K562 (cell line): Measurements from ENCODE around the gene TRIO. TPM values are rescaled to one million over a fixed set of nuclear protein-coding genes. Genes with fewer than 3 reads are reported as not detected.

ENCODE experiments used
- ATAC-seq: fragments of 200-7000 bp; cut with Tn5 transposase; 3 replicates; pipeline ENCODE4 v1.9.1; 2020; ENCODE audit warnings: moderate library complexity
- BruUV-seq: library from RNA; stranded (reverse); fragments of 400-500 nt; replicated peaks from 2 replicates; lab custom pipeline; 2021; lab: Mats Ljungman, UMichigan
- CTCF ChIA-PET: fragments of 300-600 bp; formaldehyde crosslinking; extraction: SDS; loops from one replicate; lab custom pipeline; 2021; ENCODE audit warnings: low intra/inter-chr PET ratio; lab: Yijun Ruan, JAX
- POLR2A ChIA-PET: fragments of 300-600, 350-650 bp; sonication (Branson Sonifier 250); formaldehyde crosslinking; extraction: SDS; loops from one replicate; lab custom pipeline; 2021; ENCODE audit warnings: antibody characterized with exemption, inconsistent platforms; lab: Yijun Ruan, JAX
- DNase-seq, 4 experiments: peaks; one replicate each; pipeline versions ENCODE4 v3.0.0 to v3.0.0-alpha.2; 2011 to 2018; ENCODE audit warnings: low spot score in 3 of 4, mixed read lengths in 3 of 4; ENCODE audit errors: extremely low read depth in 1 of 4
- FAIRE-seq: peaks from 2 replicates; lab custom pipeline; 2011; peaks lifted over from hg19 to GRCh38; lab: Jason Lieb, UNC
- H2AFZ ChIP-seq: 2 replicates; pipeline ENCODE4 v1.6.0; 2011; ENCODE audit warnings: low read depth, low read length, control low read depth, inconsistent platforms
- H3K27ac ChIP-seq: fragments of 200-600 bp; 3 replicates; pipeline ENCODE4 v1.8.0; 2011; ENCODE audit warnings: low read depth, mild to moderate bottlenecking, control low read depth, inconsistent platforms, low read length, moderate library complexity, mixed read lengths; ENCODE audit errors: extremely low read depth
- H3K27me3 ChIP-seq, 2 experiments: fragments of 300-600 bp in 1 of 2; 2 replicates in 1 of 2; 3 replicates in 1 of 2; pipeline versions ENCODE4 v1.6.0 to v1.8.0; 2011; ENCODE audit warnings: inconsistent platforms in 2 of 2, low read length in 2 of 2, mild to moderate bottlenecking in 1 of 2, mixed read lengths in 1 of 2, moderate library complexity in 1 of 2; ENCODE audit not compliant: control insufficient read depth in 2 of 2, insufficient read depth in 2 of 2
- H3K36me3 ChIP-seq: fragments of 300-600 bp; 3 replicates; pipeline ENCODE4 v1.8.0; 2011; ENCODE audit warnings: mild to moderate bottlenecking, low read length, inconsistent platforms; ENCODE audit not compliant: control insufficient read depth, insufficient read depth
- H3K4me1 ChIP-seq, 2 experiments: fragments of 200-600 bp in 1 of 2; replicated peaks in 1 of 2; 2 replicates in 1 of 2; 3 replicates in 1 of 2; pipeline versions ENCODE4 v1.5.1 to v1.8.0; 2011; ENCODE audit warnings: inconsistent platforms in 2 of 2, low read length in 2 of 2, mild to moderate bottlenecking in 1 of 2, mixed read lengths in 1 of 2, moderate library complexity in 1 of 2; ENCODE audit not compliant: control insufficient read depth in 2 of 2, insufficient read depth in 2 of 2
- H3K4me2 ChIP-seq: 2 replicates; pipeline ENCODE4 v1.6.1; 2011; ENCODE audit warnings: low read length, control low read depth, inconsistent platforms, mixed read lengths; ENCODE audit not compliant: insufficient read depth
- H3K4me3 ChIP-seq: fragments of 200-600 bp; sonication (generic), shearing (Covaris generic); 2 replicates; pipeline ENCODE4 v1.5.1; 2016; ENCODE audit warnings: control low read depth, inconsistent platforms
- H3K79me2 ChIP-seq: fragments of 200-600 bp; 3 replicates; pipeline ENCODE4 v1.8.0; 2011; ENCODE audit warnings: low read length, inconsistent platforms; ENCODE audit not compliant: control insufficient read depth, insufficient read depth
- H3K9ac ChIP-seq, 2 experiments: 2 replicates each; pipeline versions ENCODE4 v1.6.0 to v1.6.1; 2011; ENCODE audit warnings: low read depth in 2 of 2, low read length in 2 of 2, control low read depth in 1 of 2, inconsistent platforms in 1 of 2, mild to moderate bottlenecking in 1 of 2, mixed read lengths in 1 of 2; ENCODE audit not compliant: insufficient read depth in 1 of 2
- H3K9me1 ChIP-seq: one replicate; pipeline ENCODE4 v1.6.0; 2011; ENCODE audit warnings: inconsistent platforms, mild to moderate bottlenecking, low read length, moderate library complexity; ENCODE audit not compliant: control insufficient read depth, insufficient read depth
- H3K9me3 ChIP-seq: replicated peaks from 2 replicates; pipeline ENCODE4 v1.5.1; 2011; ENCODE audit warnings: low read depth, low read length, inconsistent platforms; ENCODE audit not compliant: control insufficient read depth, insufficient read depth
- H4K20me1 ChIP-seq: replicated peaks from 2 replicates; pipeline ENCODE4 v1.6.1; 2011; ENCODE audit warnings: low read length, inconsistent platforms, mixed read lengths; ENCODE audit not compliant: control insufficient read depth, insufficient read depth
- ATF7 ChIP-seq: fragments of 450-650 bp; IDR thresholded peaks from 2 replicates; pipeline ENCODE4 v1.7.1; 2014; ENCODE audit warnings: mild to moderate bottlenecking, moderate library complexity
- BMI1 ChIP-seq: fragments of 150-350 bp; IDR thresholded peaks from 2 replicates; pipeline ENCODE4 v1.6.1; 2014; ENCODE audit warnings: low read length
- EP300 ChIP-seq: IDR thresholded peaks from 2 replicates; pipeline ENCODE4 v1.6.1; 2012; ENCODE audit warnings: low read length, improper control_type of control experiment
- ERF ChIP-seq: fragments of 450-650 bp; formaldehyde crosslinking; IDR thresholded peaks from 2 replicates; pipeline ENCODE4 v1.4.0; 2020; ENCODE audit warnings: mild to moderate bottlenecking, mixed read lengths
- FOXA1 ChIP-seq: fragments of 450-650 bp; IDR thresholded peaks from 2 replicates; pipeline ENCODE4 v1.6.1; 2016; ENCODE audit warnings: mild to moderate bottlenecking, borderline replicate concordance
- KDM5B ChIP-seq: fragments of 200-600 bp; sonication (generic); IDR thresholded peaks from 2 replicates; pipeline ENCODE4 v1.6.1; 2012; ENCODE audit warnings: low read depth, mild to moderate bottlenecking, moderate library complexity, low read length, control low read depth, inconsistent platforms; ENCODE audit not compliant: insufficient replicate concordance
- NCOA2 ChIP-seq, 2 experiments: fragments of 450-650 bp; IDR thresholded peaks; 2 replicates each; pipeline ENCODE4 v1.6.1; 2018; ENCODE audit warnings: mild to moderate bottlenecking in 2 of 2, moderate library complexity in 1 of 2; ENCODE audit not compliant: partially characterized antibody in 2 of 2
- NFRKB ChIP-seq: fragments of 450-650 bp; IDR thresholded peaks from 2 replicates; pipeline ENCODE4 v1.6.1; 2016; ENCODE audit warnings: low read depth
- PML ChIP-seq: IDR thresholded peaks from 2 replicates; pipeline ENCODE4 v1.6.1; 2012; ENCODE audit warnings: low read length, inconsistent platforms
- SAP30 ChIP-seq: fragments of 200-600 bp; sonication (generic); IDR thresholded peaks from 2 replicates; pipeline ENCODE4 v1.6.1; 2012; ENCODE audit warnings: borderline replicate concordance, low read depth, mild to moderate bottlenecking, moderate library complexity, low read length, control low read depth, inconsistent platforms; ENCODE audit not compliant: insufficient read depth, poor library complexity, severe bottlenecking
- SMAD1 ChIP-seq: fragments of 150-350 bp; IDR thresholded peaks from 2 replicates; pipeline ENCODE4 v1.6.1; 2014; ENCODE audit warnings: low read length, low read depth; ENCODE audit not compliant: partially characterized antibody
- ZBTB8A ChIP-seq: fragments of 450-650 bp; IDR thresholded peaks from 2 replicates; pipeline ENCODE4 v1.6.1; 2018; ENCODE audit warnings: mild to moderate bottlenecking, moderate library complexity; ENCODE audit not compliant: partially characterized antibody
- ZKSCAN8 ChIP-seq: fragments of 200-800 bp; sonication (Bioruptor generic); IDR thresholded peaks from 2 replicates; pipeline ENCODE4 v1.6.1; 2016; ENCODE audit warnings: missing genetic modification characterization, missing compliant biosample characterization
- ZNF561 ChIP-seq: fragments of 450-650 bp; formaldehyde crosslinking; conservative IDR thresholded peaks from 2 replicates; pipeline ENCODE4 v1.4.0; 2020; ENCODE audit warnings: mild to moderate bottlenecking, moderate library complexity
- WGBS: fragments of 100-300 bp; shearing (Covaris generic); methylation state at CpG from one replicate; pipeline ENCODE4 v1.1.6; 2016; ENCODE audit warnings: low coverage, mixed read lengths; ENCODE audit not compliant: insufficient coverage; ENCODE audit errors: missing lambda C conversion rate; 5-methylcytosine and 5-hydroxymethylcytosine counted together
- in situ Hi-C: fragments of 300-500 bp; cut with MboI; formaldehyde crosslinking; loops from 4 replicates; pipeline ENCODE4 v1.15.0; 2018; ENCODE audit warnings: inconsistent platforms, mixed read lengths
- intact Hi-C: fragments of 100-400 bp; cut with micrococcal nuclease; formaldehyde crosslinking; loops from 2 replicates; pipeline ENCODE4 v1.14.2; 2022
- polyA plus RNA-seq, 8 experiments: library from polyadenylated mRNA; depleted of rRNA in 4 of 8; stranded (reverse) in 5 of 8; unstranded in 3 of 8; fragments of >200 nt; fragmentation: Nextera tagmentation in 2 of 8; fragmentation: Illumina TruSeq in 1 of 8; extraction: Ambion mirVana in 2 of 8; extraction: Trizol in 1 of 8; gene quantifications; 2 replicates each; pipeline versions ENCODE4 v1.2.1 to v1.2.3, GENCODE V29; 2011 to 2014; ENCODE audit warnings: inconsistent platforms in 1 of 8, missing spikeins in 1 of 8
- total RNA-seq, 7 experiments: library from RNA; depleted of rRNA in 6 of 7; stranded (reverse); fragments of >200 nt in 6 of 7; fragmentation: Illumina TruSeq in 2 of 7; extraction: Trizol in 2 of 7; gene quantifications; 2 replicates each; pipeline versions ENCODE4 v1.2.1 to v1.2.3, GENCODE V29; 2011 to 2021; ENCODE audit warnings: low replicate concordance in 1 of 7
- TF ChIP-seq, protein P1 (sequence below): fragments of 250-450 bp; sonication (Bioruptor Pico); IDR thresholded peaks from 2 replicates; pipeline ENCODE4 v1.8.0; 2021; ENCODE audit warnings: moderate library complexity, mild to moderate bottlenecking, inconsistent platforms
- TF ChIP-seq, protein P2 (sequence below): fragments of 250-450 bp; sonication (Bioruptor Pico); IDR thresholded peaks from 2 replicates; pipeline ENCODE4 v1.9.0; 2021; ENCODE audit warnings: mild to moderate bottlenecking

Gene TRIO
- total and polyA plus RNA-seq, 9 of the 15 experiments (the other 6 are each of a cell fraction or from before 2014, with no cell fraction given): 0.24 to 5.0 (median 1.1) TPM

DNA sequence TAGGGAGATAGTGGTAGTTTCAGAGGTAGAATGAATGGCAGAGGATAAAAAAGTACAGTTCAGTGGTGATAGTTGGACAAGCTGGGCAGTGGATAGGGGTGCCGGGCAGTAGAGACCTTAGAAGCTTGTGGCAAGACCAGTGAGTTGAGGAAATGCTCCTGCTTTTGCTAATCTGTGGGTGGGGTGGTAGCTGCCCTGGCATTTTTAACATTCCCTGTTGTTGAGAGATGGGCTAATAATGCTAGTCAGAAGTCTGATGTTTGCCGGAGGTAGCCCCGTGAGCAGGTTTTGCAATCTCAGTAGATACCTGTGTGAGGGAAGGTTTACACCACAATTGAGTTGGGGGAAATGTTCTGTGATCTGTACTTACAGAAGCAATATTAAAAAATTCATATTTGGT, 91.1 kb downstream of the TRIO start:
- in situ Hi-C loops: no loop called here
- no peak for FAIRE-seq
- 5% methylated on average over 3 of the region's 3 CpGs for WGBS

DNA sequence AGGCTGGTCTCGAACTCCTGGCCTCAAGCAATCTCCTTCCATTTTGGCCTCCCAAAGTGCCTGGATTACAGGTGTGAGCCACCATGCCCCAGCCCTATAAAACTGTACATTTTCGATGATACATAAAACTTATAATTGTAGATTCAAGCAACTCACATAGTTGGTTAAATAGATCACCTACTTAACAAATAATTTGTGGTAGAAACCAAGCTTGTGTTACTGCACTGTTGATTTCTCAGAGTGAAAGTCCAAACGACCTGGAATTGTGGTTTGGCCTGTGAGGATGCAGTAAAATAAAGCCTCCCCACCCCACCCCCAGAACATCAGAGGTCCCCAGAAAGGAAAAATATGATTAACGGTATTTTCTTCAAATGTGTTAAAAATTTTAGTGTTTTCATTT, 92.7 kb downstream of the TRIO start:
- WGBS: 0% methylated on average over 4 of the region's 4 CpGs
- ChIA-PET POLR2A (interaction anchor here (0.8 kb wide), 1 partner anchor 11 kb away, joined by 3 read pairs; no protein-coding TSS in a partner anchor), CTCF (no interaction called here)
- no peak overlapping the region for H3K4me3 ChIP-seq
- no peak overlapping the region for H3K27ac ChIP-seq
- H4K20me1 ChIP-seq: no peaks in the 10 kb centered on the region
- DNase-seq (no peak), FAIRE-seq (no peak), ATAC-seq (no peak)
- peaks cover 15 to 16% of the 10 kb centered on the region in 2 experiments for H3K27me3 ChIP-seq
- H3K9me1 ChIP-seq: no peaks in the 10 kb centered on the region
- no TSS peak for BruUV-seq
- H3K4me2 ChIP-seq: no peak overlapping the region
- no peaks in the 10 kb centered on the region for H3K9me3 ChIP-seq
- in situ Hi-C loops: no loop called here
- no peak overlapping the region for H3K9ac ChIP-seq
- intact Hi-C loops: no loop called here
- no peaks in the 10 kb centered on the region for H3K36me3 ChIP-seq
- no peak overlapping the region for H2AFZ ChIP-seq
- H3K79me2 ChIP-seq: no peaks in the 10 kb centered on the region
- no peaks in the 10 kb centered on the region for H3K4me1 ChIP-seq
- TF ChIP-seq SMAD1 (no peak), SAP30 (no peak), EP300 (no peak), ATF7 (no peak), NFRKB (no peak), ZNF561 (CRISPR knock-in tag) (no peak)
- TF ChIP-seq, protein P1, sequence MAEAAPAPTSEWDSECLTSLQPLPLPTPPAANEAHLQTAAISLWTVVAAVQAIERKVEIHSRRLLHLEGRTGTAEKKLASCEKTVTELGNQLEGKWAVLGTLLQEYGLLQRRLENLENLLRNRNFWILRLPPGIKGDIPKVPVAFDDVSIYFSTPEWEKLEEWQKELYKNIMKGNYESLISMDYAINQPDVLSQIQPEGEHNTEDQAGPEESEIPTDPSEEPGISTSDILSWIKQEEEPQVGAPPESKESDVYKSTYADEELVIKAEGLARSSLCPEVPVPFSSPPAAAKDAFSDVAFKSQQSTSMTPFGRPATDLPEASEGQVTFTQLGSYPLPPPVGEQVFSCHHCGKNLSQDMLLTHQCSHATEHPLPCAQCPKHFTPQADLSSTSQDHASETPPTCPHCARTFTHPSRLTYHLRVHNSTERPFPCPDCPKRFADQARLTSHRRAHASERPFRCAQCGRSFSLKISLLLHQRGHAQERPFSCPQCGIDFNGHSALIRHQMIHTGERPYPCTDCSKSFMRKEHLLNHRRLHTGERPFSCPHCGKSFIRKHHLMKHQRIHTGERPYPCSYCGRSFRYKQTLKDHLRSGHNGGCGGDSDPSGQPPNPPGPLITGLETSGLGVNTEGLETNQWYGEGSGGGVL (CRISPR knock-in tag): no peak

More for the DNA sequence above, 91.1 kb downstream of the TRIO start:
- H3K9me3 ChIP-seq: no peaks in the 10 kb centered on the region
- H3K9ac ChIP-seq: no peak overlapping the region
- H3K4me1 ChIP-seq: no peaks in the 10 kb centered on the region
- no peaks in the 10 kb centered on the region for H4K20me1 ChIP-seq
- no peak overlapping the region for H3K27ac ChIP-seq
- POLR2A ChIA-PET: no interaction called here
- intact Hi-C loops: no loop called here
- peaks cover 11 to 12% of the 10 kb centered on the region in 2 experiments for H3K27me3 ChIP-seq
- H2AFZ ChIP-seq: no peak overlapping the region
- H3K4me3 ChIP-seq: no peak overlapping the region
- ATAC-seq (no peak), DNase-seq (no peak)
- no peaks in the 10 kb centered on the region for H3K9me1 ChIP-seq
- no peak overlapping the region for H3K4me2 ChIP-seq
- no peaks in the 10 kb centered on the region for H3K36me3 ChIP-seq
- no peak for TF ChIP-seq ZKSCAN8 (CRISPR knock-in tag)
- TF ChIP-seq PML: no peak
- TF ChIP-seq, protein P2, sequence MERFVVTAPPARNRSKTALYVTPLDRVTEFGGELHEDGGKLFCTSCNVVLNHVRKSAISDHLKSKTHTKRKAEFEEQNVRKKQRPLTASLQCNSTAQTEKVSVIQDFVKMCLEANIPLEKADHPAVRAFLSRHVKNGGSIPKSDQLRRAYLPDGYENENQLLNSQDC: no peak
- TF ChIP-seq KDM5B: no peak
- TF ChIP-seq ERF (CRISPR knock-in tag): no peak
- TF ChIP-seq FOXA1: no peak
- no peak for TF ChIP-seq ZBTB8A
- TF ChIP-seq NCOA2 (IDR thresholded peaks at IDR 0.05; ENCODE audit: partially characterized antibody in 2 of 2): no peak
- no peak for TF ChIP-seq BMI1
- CTCF ChIA-PET: no interaction called here
- no TSS peak for BruUV-seq
- H3K79me2 ChIP-seq: no peaks in the 10 kb centered on the region
